Bronchial epithelial cell (primary cell): ENCODE measurements around the gene SLC22A4. TPM values are rescaled to one million over a fixed set of nuclear protein-coding genes. Genes with fewer than 3 reads are reported as not detected.

Experiments
- DNase-seq: peaks from one replicate; pipeline ENCODE4 v3.0.0-alpha.2; 2010; ENCODE audit warnings: low read depth
- FAIRE-seq: peaks from 2 replicates; lab custom pipeline; 2011; peaks lifted over from hg19 to GRCh38; lab: Jason Lieb, UNC
- H3K27me3 ChIP-seq: 2 replicates; pipeline ENCODE4 v1.5.1; 2011; ENCODE audit warnings: low read length; ENCODE audit not compliant: control insufficient read depth, insufficient read depth
- H3K36me3 ChIP-seq: 2 replicates; pipeline ENCODE4 v1.5.1; 2011; ENCODE audit warnings: low read length; ENCODE audit not compliant: control insufficient read depth, insufficient read depth
- H3K4me3 ChIP-seq: 2 replicates; pipeline ENCODE4 v1.5.1; 2011; ENCODE audit warnings: mild to moderate bottlenecking, low read depth, low read length, control low read depth
- total RNA-seq: library from RNA; depleted of rRNA; stranded (reverse); fragments of >200 nt; gene quantifications from 2 replicates; pipeline ENCODE4 v1.2.1, GENCODE V29; 2014
- TF ChIP-seq, protein P1 (sequence below): IDR thresholded peaks from 2 replicates; pipeline ENCODE4 v1.5.1; 2011; ENCODE audit warnings: mild to moderate bottlenecking, moderate library complexity, low read length, control low read depth, inconsistent platforms; ENCODE audit not compliant: insufficient read depth, severe bottlenecking

The SLC22A4 gene
- total RNA-seq, 1 donor from 2014 or later: 0.26 TPM

DNA sequence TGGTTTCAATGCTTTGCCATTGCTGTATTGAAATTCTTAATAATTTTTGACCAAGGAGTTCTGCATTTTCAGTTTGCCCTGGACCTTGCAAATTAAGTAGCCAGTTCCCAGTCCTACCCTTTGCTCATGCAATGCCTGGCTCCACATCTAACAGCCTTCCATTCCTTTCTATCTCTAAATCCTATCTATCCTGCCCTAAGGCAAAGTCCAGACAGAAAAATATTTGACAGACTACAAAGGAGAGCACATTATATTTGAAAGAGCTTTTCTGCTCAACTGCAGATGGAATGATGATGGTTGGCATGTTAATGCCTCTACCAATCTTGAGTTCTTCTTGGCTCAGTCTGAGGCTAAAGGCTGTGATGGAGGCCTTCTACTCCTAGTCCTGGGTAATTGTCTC is 15.5 kb downstream of the SLC22A4 start:
- H3K27me3 ChIP-seq: no peaks in the 10 kb centered on the region
- no peak overlapping the region for H3K4me3 ChIP-seq
- no peak for FAIRE-seq
- TF ChIP-seq, protein P1, sequence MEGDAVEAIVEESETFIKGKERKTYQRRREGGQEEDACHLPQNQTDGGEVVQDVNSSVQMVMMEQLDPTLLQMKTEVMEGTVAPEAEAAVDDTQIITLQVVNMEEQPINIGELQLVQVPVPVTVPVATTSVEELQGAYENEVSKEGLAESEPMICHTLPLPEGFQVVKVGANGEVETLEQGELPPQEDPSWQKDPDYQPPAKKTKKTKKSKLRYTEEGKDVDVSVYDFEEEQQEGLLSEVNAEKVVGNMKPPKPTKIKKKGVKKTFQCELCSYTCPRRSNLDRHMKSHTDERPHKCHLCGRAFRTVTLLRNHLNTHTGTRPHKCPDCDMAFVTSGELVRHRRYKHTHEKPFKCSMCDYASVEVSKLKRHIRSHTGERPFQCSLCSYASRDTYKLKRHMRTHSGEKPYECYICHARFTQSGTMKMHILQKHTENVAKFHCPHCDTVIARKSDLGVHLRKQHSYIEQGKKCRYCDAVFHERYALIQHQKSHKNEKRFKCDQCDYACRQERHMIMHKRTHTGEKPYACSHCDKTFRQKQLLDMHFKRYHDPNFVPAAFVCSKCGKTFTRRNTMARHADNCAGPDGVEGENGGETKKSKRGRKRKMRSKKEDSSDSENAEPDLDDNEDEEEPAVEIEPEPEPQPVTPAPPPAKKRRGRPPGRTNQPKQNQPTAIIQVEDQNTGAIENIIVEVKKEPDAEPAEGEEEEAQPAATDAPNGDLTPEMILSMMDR: no peak
- H3K36me3 ChIP-seq: peaks cover 1% of the 10 kb centered on the region
- DNase-seq: no peak

- Histone ChIP-seq H3K4me3 (no peak overlapping the region), H3K27me3 (no peaks in the 10 kb centered on the region), H3K36me3 (peaks cover 1% of the 10 kb centered on the region)
- TF ChIP-seq, protein P1: no peak
- DNase-seq (no peak), FAIRE-seq (no peak)
These were observed 16.1 kb downstream of the SLC22A4 start for GRCh38 chr5:132310141-132310834.

- Histone ChIP-seq H3K36me3 (peaks cover 1% of the 10 kb centered on the region), H3K27me3 (no peaks in the 10 kb centered on the region), H3K4me3 (no peak overlapping the region)
- TF ChIP-seq, protein P1: no peak
- peak; percentile 85 for FAIRE-seq
- peak; percentile 68 for DNase-seq
These were observed 19.2 kb downstream of the SLC22A4 start for GRCh38 chr5:132313366-132313765.

GRCh38 chr5:132313961-132314432 is 19.8 kb downstream of the SLC22A4 start:
- peaks cover 1% of the 10 kb centered on the region for H3K36me3 ChIP-seq
- DNase-seq: no peak
- FAIRE-seq: no peak
- no peak overlapping the region for H3K4me3 ChIP-seq
- TF ChIP-seq, protein P1: no peak
- no peaks in the 10 kb centered on the region for H3K27me3 ChIP-seq

GRCh38 chr5:132315529-132316067 is 21.4 kb downstream of the SLC22A4 start:
- Histone ChIP-seq H3K27me3 (no peaks in the 10 kb centered on the region), H3K4me3 (no peak overlapping the region), H3K36me3 (peaks cover 1% of the 10 kb centered on the region)
- DNase-seq (no peak), FAIRE-seq (no peak)
- TF ChIP-seq, protein P1: no peak
